K562 (cell line): ENCODE results near the gene SPATA25. TPM values are rescaled to one million over a fixed set of nuclear protein-coding genes. Genes with fewer than 3 reads are reported as not detected.

Experiments
- ATAC-seq: fragments of 200-7000 bp; cut with Tn5 transposase; 3 replicates; pipeline ENCODE4 v1.9.1; 2020; ENCODE audit warnings: moderate library complexity
- BruUV-seq: library from RNA; stranded (reverse); fragments of 400-500 nt; replicated peaks from 2 replicates; lab custom pipeline; 2021; lab: Mats Ljungman, UMichigan
- CTCF ChIA-PET: fragments of 300-600 bp; formaldehyde crosslinking; extraction: SDS; loops from one replicate; lab custom pipeline; 2021; ENCODE audit warnings: low intra/inter-chr PET ratio; lab: Yijun Ruan, JAX
- POLR2A ChIA-PET: fragments of 300-600, 350-650 bp; sonication (Branson Sonifier 250); formaldehyde crosslinking; extraction: SDS; loops from one replicate; lab custom pipeline; 2021; ENCODE audit warnings: antibody characterized with exemption, inconsistent platforms; lab: Yijun Ruan, JAX
- DNase-seq, 4 experiments: peaks; one replicate each; pipeline versions ENCODE4 v3.0.0 to v3.0.0-alpha.2; 2011 to 2018; ENCODE audit warnings: low spot score in 3 of 4, mixed read lengths in 3 of 4; ENCODE audit errors: extremely low read depth in 1 of 4
- FAIRE-seq: peaks from 2 replicates; lab custom pipeline; 2011; peaks lifted over from hg19 to GRCh38; lab: Jason Lieb, UNC
- H2AFZ ChIP-seq: 2 replicates; pipeline ENCODE4 v1.6.0; 2011; ENCODE audit warnings: low read depth, low read length, control low read depth, inconsistent platforms
- H3K27ac ChIP-seq: fragments of 200-600 bp; 3 replicates; pipeline ENCODE4 v1.8.0; 2011; ENCODE audit warnings: low read depth, mild to moderate bottlenecking, control low read depth, inconsistent platforms, low read length, moderate library complexity, mixed read lengths; ENCODE audit errors: extremely low read depth
- H3K27me3 ChIP-seq, 2 experiments: fragments of 300-600 bp in 1 of 2; 2 replicates in 1 of 2; 3 replicates in 1 of 2; pipeline versions ENCODE4 v1.6.0 to v1.8.0; 2011; ENCODE audit warnings: inconsistent platforms in 2 of 2, low read length in 2 of 2, mild to moderate bottlenecking in 1 of 2, mixed read lengths in 1 of 2, moderate library complexity in 1 of 2; ENCODE audit not compliant: control insufficient read depth in 2 of 2, insufficient read depth in 2 of 2
- H3K36me3 ChIP-seq: fragments of 300-600 bp; 3 replicates; pipeline ENCODE4 v1.8.0; 2011; ENCODE audit warnings: mild to moderate bottlenecking, low read length, inconsistent platforms; ENCODE audit not compliant: control insufficient read depth, insufficient read depth
- H3K4me1 ChIP-seq, 2 experiments: fragments of 200-600 bp in 1 of 2; replicated peaks in 1 of 2; 2 replicates in 1 of 2; 3 replicates in 1 of 2; pipeline versions ENCODE4 v1.5.1 to v1.8.0; 2011; ENCODE audit warnings: inconsistent platforms in 2 of 2, low read length in 2 of 2, mild to moderate bottlenecking in 1 of 2, mixed read lengths in 1 of 2, moderate library complexity in 1 of 2; ENCODE audit not compliant: control insufficient read depth in 2 of 2, insufficient read depth in 2 of 2
- H3K4me2 ChIP-seq: 2 replicates; pipeline ENCODE4 v1.6.1; 2011; ENCODE audit warnings: low read length, control low read depth, inconsistent platforms, mixed read lengths; ENCODE audit not compliant: insufficient read depth
- H3K4me3 ChIP-seq: fragments of 200-600 bp; sonication (generic), shearing (Covaris generic); 2 replicates; pipeline ENCODE4 v1.5.1; 2016; ENCODE audit warnings: control low read depth, inconsistent platforms
- H3K79me2 ChIP-seq: fragments of 200-600 bp; 3 replicates; pipeline ENCODE4 v1.8.0; 2011; ENCODE audit warnings: low read length, inconsistent platforms; ENCODE audit not compliant: control insufficient read depth, insufficient read depth
- H3K9ac ChIP-seq, 2 experiments: 2 replicates each; pipeline versions ENCODE4 v1.6.0 to v1.6.1; 2011; ENCODE audit warnings: low read depth in 2 of 2, low read length in 2 of 2, control low read depth in 1 of 2, inconsistent platforms in 1 of 2, mild to moderate bottlenecking in 1 of 2, mixed read lengths in 1 of 2; ENCODE audit not compliant: insufficient read depth in 1 of 2
- H3K9me1 ChIP-seq: one replicate; pipeline ENCODE4 v1.6.0; 2011; ENCODE audit warnings: inconsistent platforms, mild to moderate bottlenecking, low read length, moderate library complexity; ENCODE audit not compliant: control insufficient read depth, insufficient read depth
- H3K9me3 ChIP-seq: replicated peaks from 2 replicates; pipeline ENCODE4 v1.5.1; 2011; ENCODE audit warnings: low read depth, low read length, inconsistent platforms; ENCODE audit not compliant: control insufficient read depth, insufficient read depth
- H4K20me1 ChIP-seq: replicated peaks from 2 replicates; pipeline ENCODE4 v1.6.1; 2011; ENCODE audit warnings: low read length, inconsistent platforms, mixed read lengths; ENCODE audit not compliant: control insufficient read depth, insufficient read depth
- CC2D1A ChIP-seq: fragments of 450-650 bp; IDR thresholded peaks from 2 replicates; pipeline ENCODE4 v1.6.1; 2017; ENCODE audit warnings: mild to moderate bottlenecking
- CTCF ChIP-seq, 3 experiments: IDR thresholded peaks in 2 of 3; conservative IDR thresholded peaks in 1 of 3; 2 replicates each; pipeline ENCODE4 v1.5.1; 2011 to 2012; ENCODE audit warnings: low read length in 3 of 3, mild to moderate bottlenecking in 3 of 3, control low read depth in 2 of 3, improper control_type of control experiment in 1 of 3, inconsistent platforms in 1 of 3, low read depth in 1 of 3, mixed read lengths in 1 of 3, moderate library complexity in 1 of 3; ENCODE audit not compliant: insufficient read depth in 2 of 3
- E2F6 ChIP-seq, 2 experiments: IDR thresholded peaks; 2 replicates each; pipeline ENCODE4 v1.6.1; 2011; ENCODE audit warnings: borderline replicate concordance in 1 of 2, control low read depth in 1 of 2, low read depth in 1 of 2, low read length in 1 of 2, mild to moderate bottlenecking in 1 of 2, mixed read lengths in 1 of 2, moderate library complexity in 1 of 2; ENCODE audit not compliant: insufficient read depth in 1 of 2, insufficient read length in 1 of 2, poor library complexity in 1 of 2, severe bottlenecking in 1 of 2; ENCODE audit errors: extremely low read depth in 1 of 2
- FOXK2 ChIP-seq, 2 experiments: fragments of 450-650 bp; IDR thresholded peaks in 1 of 2; conservative IDR thresholded peaks in 1 of 2; 2 replicates each; pipeline ENCODE4 v1.6.1; 2016; ENCODE audit warnings: low read depth in 2 of 2, mild to moderate bottlenecking in 1 of 2
- KLF13 ChIP-seq: fragments of 450-650 bp; IDR thresholded peaks from 2 replicates; pipeline ENCODE4 v1.6.1; 2016; ENCODE audit warnings: missing genetic modification characterization, low read depth, mild to moderate bottlenecking, missing compliant biosample characterization, moderate library complexity, borderline replicate concordance
- MLLT1 ChIP-seq, 2 experiments: fragments of 450-650 bp; IDR thresholded peaks; 2 replicates each; pipeline ENCODE4 v1.6.1; 2016
- NFIC ChIP-seq: fragments of 450-650 bp; IDR thresholded peaks from 2 replicates; pipeline ENCODE4 v1.6.1; 2017; ENCODE audit warnings: mild to moderate bottlenecking, inconsistent platforms
- TSHZ1 ChIP-seq: fragments of 250-450 bp; sonication (Bioruptor Pico); IDR thresholded peaks from 2 replicates; pipeline ENCODE4 v1.4.0; 2020; ENCODE audit warnings: mild to moderate bottlenecking, moderate library complexity
- ZNF583 ChIP-seq: fragments of 250-450 bp; sonication (Bioruptor Pico); IDR thresholded peaks from 2 replicates; pipeline ENCODE4 v1.4.0; 2020
- ZNF589 ChIP-seq: fragments of 200-800 bp; sonication (Bioruptor generic); IDR thresholded peaks from 2 replicates; pipeline ENCODE4 v1.6.1; 2016; ENCODE audit warnings: low read depth, missing genetic modification characterization, missing compliant biosample characterization
- WGBS: fragments of 100-300 bp; shearing (Covaris generic); methylation state at CpG from one replicate; pipeline ENCODE4 v1.1.6; 2016; ENCODE audit warnings: low coverage, mixed read lengths; ENCODE audit not compliant: insufficient coverage; ENCODE audit errors: missing lambda C conversion rate; 5-methylcytosine and 5-hydroxymethylcytosine counted together
- in situ Hi-C: fragments of 300-500 bp; cut with MboI; formaldehyde crosslinking; loops from 4 replicates; pipeline ENCODE4 v1.15.0; 2018; ENCODE audit warnings: inconsistent platforms, mixed read lengths
- intact Hi-C: fragments of 100-400 bp; cut with micrococcal nuclease; formaldehyde crosslinking; loops from 2 replicates; pipeline ENCODE4 v1.14.2; 2022
- polyA plus RNA-seq, 8 experiments: library from polyadenylated mRNA; depleted of rRNA in 4 of 8; stranded (reverse) in 5 of 8; unstranded in 3 of 8; fragments of >200 nt; fragmentation: Nextera tagmentation in 2 of 8; fragmentation: Illumina TruSeq in 1 of 8; extraction: Ambion mirVana in 2 of 8; extraction: Trizol in 1 of 8; gene quantifications; 2 replicates each; pipeline versions ENCODE4 v1.2.1 to v1.2.3, GENCODE V29; 2011 to 2014; ENCODE audit warnings: inconsistent platforms in 1 of 8, missing spikeins in 1 of 8
- total RNA-seq, 7 experiments: library from RNA; depleted of rRNA in 6 of 7; stranded (reverse); fragments of >200 nt in 6 of 7; fragmentation: Illumina TruSeq in 2 of 7; extraction: Trizol in 2 of 7; gene quantifications; 2 replicates each; pipeline versions ENCODE4 v1.2.1 to v1.2.3, GENCODE V29; 2011 to 2021; ENCODE audit warnings: low replicate concordance in 1 of 7

Gene SPATA25
- total and polyA plus RNA-seq, 9 of the 15 experiments (the other 6 are each of a cell fraction or from before 2014, with no cell fraction given) = 0.21 to 0.95 (median 0.53) TPM; not detected in 3

- 81% methylated on average over 59 of the region's 79 CpGs for WGBS
- Histone ChIP-seq H3K9me1 (no peaks in the 10 kb centered on the region), H3K27me3 (no peaks in the 10 kb centered on the region), H3K9me3 (no peaks in the 10 kb centered on the region), H3K27ac (peak overlapping the region; percentile 74), H2AFZ (peak overlapping the region; percentile 96), H3K4me2 (peak overlapping the region; percentile 81), H3K9ac (peak overlapping the region; percentile 74 to 94), H3K4me1 (peaks cover 12 to 40% of the 10 kb centered on the region in 2 experiments), H4K20me1 (no peaks in the 10 kb centered on the region), H3K4me3 (peak overlapping the region; percentile 69), H3K36me3 (peaks cover 36% of the 10 kb centered on the region; the same call in 2 of the 3 replicates), H3K79me2 (peaks cover 8% of the 10 kb centered on the region; the same call in 1 of the 3 replicates)
- TSS peak; percentile 81 for BruUV-seq
- CTCF ChIA-PET = interaction anchor here (1.0 to 2.7 kb wide), 2 partner anchors 90 to 92 kb away, joined by 3 to 9 read pairs; no protein-coding TSS in a partner anchor
- DNase-seq = peak in 1 of 4 experiments; percentile 19
- ATAC-seq = 0 out of 3 replicates have a peak, but pooled peaks have one; percentile 8
- POLR2A ChIA-PET = interaction anchor here (0.5 to 1.4 kb wide), 7 partner anchors 9 to 64 kb away, joined by 3 to 11 read pairs (median 4); partner anchors contain the start of gene ZSWIM1
- intact Hi-C loops = loop anchor here (5.0 kb wide), 1 partner anchor 72 kb away; no protein-coding TSS in a partner anchor
- in situ Hi-C loops = no loop called here
- no peak for FAIRE-seq
- TF ChIP-seq FOXK2 (conservative IDR thresholded peaks at IDR 0.05 in 1 of 2, IDR thresholded peaks at IDR 0.05 in 1 of 2; ENCODE audit: low read depth in 2 of 2) (no peak), TSHZ1 (CRISPR knock-in tag) (no peak), CTCF (IDR thresholded peaks at IDR 0.05 in 2 of 3, conservative IDR thresholded peaks at IDR 0.05 in 1 of 3; ENCODE audit: insufficient read depth in 2 of 3, low read depth in 1 of 3, low read length in 3 of 3) (peak in 1 of 3 experiments; percentile 9; a peak in 1 of 6 replicates), MLLT1 (IDR thresholded peaks at IDR 0.05) (peak in 1 of 2 experiments; percentile 30; a peak in 1 of 4 replicates), KLF13 (tag) (no peak), ZNF589 (CRISPR knock-in tag) (0 out of 2 replicates have a peak, but pooled peaks have one; percentile 36), E2F6 (IDR thresholded peaks at IDR 0.05; ENCODE audit: borderline replicate concordance in 1 of 2, extremely low read depth in 1 of 2, insufficient read depth in 1 of 2, insufficient read length in 1 of 2, low read depth in 1 of 2, low read length in 1 of 2, poor library complexity in 1 of 2, severe bottlenecking in 1 of 2) (peak in 1 of 2 experiments; percentile 28), CC2D1A (no peak), ZNF583 (no peak), NFIC (peak; percentile 84)
Observed at GRCh38 chr20:45890077-45890984, 2.9 kb upstream of the SPATA25 start.
